ENCODE measurements around the gene DBP. TPM values are rescaled to one million over a fixed set of nuclear protein-coding genes. Genes with fewer than 3 reads are reported as not detected.
"Not testable (repeated sequence)": the region's sequence is repeated elsewhere in the genome, so short reads cannot be mapped to it uniquely, and the experiment has no call there.

Gene DBP
- total RNA-seq: 0.87 and 3.4 TPM in 2 replicates

- DNase-seq (ENCODE audit: low read depth in 2 of 2): peak in 1 of 2 donors; percentile 47
Measured at GRCh38 chr19:48636859-48637448, at the start of gene DBP. Gene DBP, minus strand, starts transcription at chr19:48637379. Its CDS starts 385 bp downstream, at chr19:48636994.

GRCh38 chr19:48686637-48687036 is 49.5 kb upstream of the DBP start:
- DNase-seq (ENCODE audit: low read depth in 2 of 2): not testable (repeated sequence)

GRCh38 chr19:48686088-48686487 is 48.9 kb upstream of the DBP start:
- no peak for DNase-seq (ENCODE audit: low read depth in 2 of 2)

- DNase-seq (ENCODE audit: low read depth in 2 of 2): no peak
Measured at GRCh38 chr19:48685583-48685982, 48.4 kb upstream of the DBP start.

- peak; percentile 26 to 70 for DNase-seq (ENCODE audit: low read depth in 2 of 2)
Measured at GRCh38 chr19:48683349-48683748, 46.2 kb upstream of the DBP start.

GRCh38 chr19:48681127-48681470 is 43.9 kb upstream of the DBP start:
- DNase-seq (ENCODE audit: low read depth in 2 of 2): no peak

GRCh38 chr19:48680436-48681126 is 43.4 kb upstream of the DBP start:
- no peak for DNase-seq (ENCODE audit: low read depth in 2 of 2)

GRCh38 chr19:48680006-48680405 is 42.8 kb upstream of the DBP start:
- DNase-seq (ENCODE audit: low read depth in 2 of 2): not testable (repeated sequence)

- DNase-seq (ENCODE audit: low read depth in 2 of 2): no peak
Measured at GRCh38 chr19:48678201-48678600, 41.0 kb upstream of the DBP start.

- DNase-seq (ENCODE audit: low read depth in 2 of 2): no peak
Measured at GRCh38 chr19:48676887-48677286, 39.7 kb upstream of the DBP start.

- no peak for DNase-seq (ENCODE audit: low read depth in 2 of 2)
Measured at GRCh38 chr19:48676487-48676886, 39.3 kb upstream of the DBP start.

GRCh38 chr19:48674921-48675824 is 38.0 kb upstream of the DBP start:
- peak; percentile 81 to 88 for DNase-seq (ENCODE audit: low read depth in 2 of 2)

- DNase-seq (ENCODE audit: low read depth in 2 of 2): no peak
Measured at GRCh38 chr19:48674216-48674809, 37.1 kb upstream of the DBP start.

GRCh38 chr19:48673436-48674100 is 36.4 kb upstream of the DBP start:
- DNase-seq (ENCODE audit: low read depth in 2 of 2): no peak

GRCh38 chr19:48672994-48673393 is 35.8 kb upstream of the DBP start, which contains the start of gene NTN5:
Gene NTN5, minus strand, starts transcription at chr19:48673017. Its CDS starts 2,031 bp downstream, at chr19:48670986.
- no peak for DNase-seq (ENCODE audit: low read depth in 2 of 2)

GRCh38 chr19:48671446-48671995 is 34.3 kb upstream of the DBP start:
- DNase-seq (ENCODE audit: low read depth in 2 of 2): no peak

- no peak for DNase-seq (ENCODE audit: low read depth in 2 of 2)
Measured at GRCh38 chr19:48670699-48671445, 33.7 kb upstream of the DBP start.

- DNase-seq (ENCODE audit: low read depth in 2 of 2): no peak
Measured at GRCh38 chr19:48669903-48670668, 32.9 kb upstream of the DBP start.

GRCh38 chr19:48668761-48669160 is 31.6 kb upstream of the DBP start:
- DNase-seq (ENCODE audit: low read depth in 2 of 2): no peak

All from lung microvascular endothelial cell (primary cell).